Measurements from ENCODE around the gene TRIP10.

TRIP10 gene

DNA sequence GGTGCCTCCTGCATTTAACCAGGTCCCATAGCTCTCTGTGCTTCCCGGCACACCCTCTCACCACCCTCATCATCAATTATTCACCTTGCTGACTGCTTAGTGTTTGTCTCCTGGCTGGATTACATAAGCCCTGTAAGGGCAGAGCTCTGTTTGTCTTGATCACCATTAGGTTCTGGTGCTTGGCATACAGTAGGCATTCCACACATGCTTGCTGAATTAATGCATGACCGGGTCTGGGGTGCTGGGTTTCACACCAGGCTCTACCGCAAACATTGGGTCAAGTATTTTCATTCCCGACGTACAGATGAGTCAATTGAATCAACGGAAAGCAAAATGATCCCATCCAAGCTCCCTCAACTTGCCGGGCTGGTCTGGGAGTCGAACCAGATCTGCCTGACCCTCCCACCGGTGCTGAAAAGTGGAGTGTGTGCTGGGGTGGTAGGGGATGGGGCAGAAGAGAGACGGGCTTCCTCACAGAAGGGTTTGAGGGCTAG lies 61.6 kb downstream of the TRIP10 start:
- DNase-seq: peak in 1 of 5 experiments; percentile 31

Data from T-helper 2 cell (primary cell).